Adipocyte (in vitro differentiated cells): ENCODE measurements around the gene KCNK16.
"Not testable (repeated sequence)": the region's sequence is repeated elsewhere in the genome, so short reads cannot be mapped to it uniquely, and the experiment has no call there.

Source experiments
- DNase-seq: peaks from one replicate; pipeline ENCODE4 v3.0.0-alpha.2; 2015; ENCODE audit warnings: low read depth
- H3K27me3 ChIP-seq: replicated peaks from 2 replicates; pipeline ENCODE4 v1.7.0; 2013; ENCODE audit warnings: mild to moderate bottlenecking, low read length, moderate library complexity; ENCODE audit not compliant: control insufficient read depth, insufficient read depth
- H3K36me3 ChIP-seq: 2 replicates; pipeline ENCODE4 v1.7.0; 2013; ENCODE audit warnings: low read length, mild to moderate bottlenecking, moderate library complexity; ENCODE audit not compliant: control insufficient read depth, insufficient read depth, severe bottlenecking
- H3K4me1 ChIP-seq: 2 replicates; pipeline ENCODE4 v1.7.0; 2013; ENCODE audit warnings: mild to moderate bottlenecking, low read length, moderate library complexity; ENCODE audit not compliant: control insufficient read depth, insufficient read depth
- H3K4me3 ChIP-seq: 2 replicates; pipeline ENCODE4 v1.7.0; 2013; ENCODE audit warnings: mild to moderate bottlenecking, low read length, moderate library complexity
- H3K9ac ChIP-seq: 2 replicates; pipeline ENCODE4 v1.7.0; 2013; ENCODE audit warnings: mild to moderate bottlenecking, low read length, moderate library complexity
- H3K9me3 ChIP-seq: 2 replicates; pipeline ENCODE4 v1.7.0; 2013; ENCODE audit warnings: mild to moderate bottlenecking, low read length, moderate library complexity; ENCODE audit not compliant: control insufficient read depth

Gene KCNK16

GRCh38 chr6:39289490-39289889, 33.0 kb downstream of the KCNK16 start:
- Histone ChIP-seq H3K36me3 (no peaks in the 10 kb centered on the region), H3K27me3 (no peaks in the 10 kb centered on the region), H3K9me3 (no peaks in the 10 kb centered on the region), H3K4me3 (no peak overlapping the region), H3K9ac (no peak overlapping the region), H3K4me1 (peaks cover 5% of the 10 kb centered on the region)
- no peak for DNase-seq

GRCh38 chr6:39287601-39288000, 34.9 kb downstream of the KCNK16 start:
- no peaks in the 10 kb centered on the region for H3K9me3 ChIP-seq
- no peak for DNase-seq
- no peak overlapping the region for H3K4me3 ChIP-seq
- no peaks in the 10 kb centered on the region for H3K4me1 ChIP-seq
- H3K9ac ChIP-seq: no peak overlapping the region
- H3K36me3 ChIP-seq: no peaks in the 10 kb centered on the region
- no peaks in the 10 kb centered on the region for H3K27me3 ChIP-seq

- not testable (repeated sequence) for H3K9ac ChIP-seq, H3K4me3 ChIP-seq, H3K27me3 ChIP-seq, H3K9me3 ChIP-seq, DNase-seq, H3K36me3 ChIP-seq, H3K4me1 ChIP-seq
These were observed 35.9 kb downstream of the KCNK16 start for GRCh38 chr6:39286596-39286995.

- Histone ChIP-seq H3K36me3 (no peaks in the 10 kb centered on the region), H3K27me3 (no peaks in the 10 kb centered on the region), H3K9ac (no peak overlapping the region), H3K4me1 (peaks cover 9% of the 10 kb centered on the region), H3K9me3 (no peaks in the 10 kb centered on the region), H3K4me3 (no peak overlapping the region)
- no peak for DNase-seq
These were observed 39.7 kb downstream of the KCNK16 start for GRCh38 chr6:39282774-39283173.

GRCh38 chr6:39281312-39281980, 41.1 kb downstream of the KCNK16 start:
- H3K4me3 ChIP-seq: no peak overlapping the region

GRCh38 chr6:39280247-39280731, 42.2 kb downstream of the KCNK16 start:
- no peak for DNase-seq

More at GRCh38 chr6:39281312-39281980, 41.1 kb downstream of the KCNK16 start:
- no peak for DNase-seq
- no peaks in the 10 kb centered on the region for H3K9me3 ChIP-seq
- no peak overlapping the region for H3K9ac ChIP-seq
- H3K36me3 ChIP-seq: no peaks in the 10 kb centered on the region
- no peaks in the 10 kb centered on the region for H3K27me3 ChIP-seq
- peaks cover 9% of the 10 kb centered on the region for H3K4me1 ChIP-seq

GRCh38 chr6:39279539-39279938, 43.0 kb downstream of the KCNK16 start:
- Histone ChIP-seq H3K4me3 (no peak overlapping the region), H3K27me3 (no peaks in the 10 kb centered on the region), H3K9ac (no peak overlapping the region), H3K9me3 (no peaks in the 10 kb centered on the region), H3K4me1 (peaks cover 9% of the 10 kb centered on the region), H3K36me3 (no peaks in the 10 kb centered on the region)
- no peak for DNase-seq

More at GRCh38 chr6:39280247-39280731, 42.2 kb downstream of the KCNK16 start:
- H3K36me3 ChIP-seq: no peaks in the 10 kb centered on the region
- H3K4me1 ChIP-seq: peaks cover 9% of the 10 kb centered on the region
- H3K4me3 ChIP-seq: no peak overlapping the region
- no peak overlapping the region for H3K9ac ChIP-seq
- H3K9me3 ChIP-seq: no peaks in the 10 kb centered on the region
- no peaks in the 10 kb centered on the region for H3K27me3 ChIP-seq

GRCh38 chr6:39276379-39276995, 46.0 kb downstream of the KCNK16 start:
- no peak for DNase-seq
- Histone ChIP-seq H3K9me3 (no peaks in the 10 kb centered on the region), H3K36me3 (no peaks in the 10 kb centered on the region), H3K27me3 (no peaks in the 10 kb centered on the region), H3K9ac (no peak overlapping the region), H3K4me3 (no peak overlapping the region), H3K4me1 (peaks cover 13% of the 10 kb centered on the region)

GRCh38 chr6:39274903-39275302, 47.6 kb downstream of the KCNK16 start:
- no peak for DNase-seq
- Histone ChIP-seq H3K9me3 (no peaks in the 10 kb centered on the region), H3K4me3 (no peak overlapping the region), H3K9ac (no peak overlapping the region), H3K36me3 (no peaks in the 10 kb centered on the region), H3K27me3 (no peaks in the 10 kb centered on the region), H3K4me1 (peaks cover 4% of the 10 kb centered on the region)

GRCh38 chr6:39274471-39274870, 48.0 kb downstream of the KCNK16 start:
- no peaks in the 10 kb centered on the region for H3K9me3 ChIP-seq
- DNase-seq: no peak
- H3K27me3 ChIP-seq: no peaks in the 10 kb centered on the region
- H3K4me1 ChIP-seq: peaks cover 4% of the 10 kb centered on the region
- H3K9ac ChIP-seq: no peak overlapping the region
- no peak overlapping the region for H3K4me3 ChIP-seq
- H3K36me3 ChIP-seq: no peaks in the 10 kb centered on the region

GRCh38 chr6:39273406-39273821, 49.1 kb downstream of the KCNK16 start:
- no peak for DNase-seq
- H3K4me3 ChIP-seq: no peak overlapping the region

More at GRCh38 chr6:39273406-39273821, 49.1 kb downstream of the KCNK16 start:
- H3K4me1 ChIP-seq: peaks cover 4% of the 10 kb centered on the region
- H3K9ac ChIP-seq: no peak overlapping the region
- H3K9me3 ChIP-seq: no peaks in the 10 kb centered on the region
- no peaks in the 10 kb centered on the region for H3K27me3 ChIP-seq
- no peaks in the 10 kb centered on the region for H3K36me3 ChIP-seq
